HEK293 (cell line): ENCODE results near the gene PTGFRN.

Experiments used
- CTCF ChIA-PET: fragments of 350-600 bp; formaldehyde crosslinking; extraction: SDS; loops from one replicate; lab custom pipeline; 2021; ENCODE audit warnings: antibody characterized with exemption; lab: Yijun Ruan, JAX
- POLR2A ChIA-PET: fragments of 300-600 bp; formaldehyde crosslinking; extraction: SDS; loops from one replicate; lab custom pipeline; 2020; ENCODE audit warnings: antibody characterized with exemption, inconsistent platforms; lab: Yijun Ruan, JAX
- H3K27ac ChIP-seq: fragments of 200-500 bp; sonication (Bioruptor generic); 2 replicates; pipeline ENCODE4 v1.5.1; 2014; ENCODE audit warnings: low read depth, low read length, control low read depth, inconsistent platforms; ENCODE audit errors: extremely low read depth
- H3K36me3 ChIP-seq, 2 experiments: fragments of 200-500 bp in 1 of 2; sonication (Bioruptor generic) in 1 of 2; 1 replicate in 1 of 2; 2 replicates in 1 of 2; pipeline ENCODE4 v1.5.1; 2014 to 2017; ENCODE audit warnings: inconsistent platforms in 2 of 2, low read length in 2 of 2; ENCODE audit not compliant: control insufficient read depth in 2 of 2, insufficient read depth in 1 of 2
- H3K4me1 ChIP-seq: fragments of 200-500 bp; sonication (Bioruptor generic); 2 replicates; pipeline ENCODE4 v1.5.1; 2014; ENCODE audit warnings: mild to moderate bottlenecking, low read length, inconsistent platforms; ENCODE audit not compliant: control insufficient read depth, insufficient read depth
- H3K4me3 ChIP-seq: 2 replicates; pipeline ENCODE4 v1.5.1; 2011; ENCODE audit warnings: low read depth, mild to moderate bottlenecking, control low read depth, low read length, moderate library complexity
- H3K9me3 ChIP-seq: fragments of 200-500 bp; sonication (Bioruptor generic); 2 replicates; pipeline ENCODE4 v1.5.1; 2014; ENCODE audit warnings: low read depth, low read length, inconsistent platforms; ENCODE audit not compliant: control insufficient read depth, insufficient read depth
- BCL6B ChIP-seq: fragments of 450-650 bp; formaldehyde crosslinking; IDR thresholded peaks from 2 replicates; pipeline ENCODE4 v1.5.1; 2017; ENCODE audit warnings: missing biosample characterization, missing genetic modification characterization
- FEZF1 ChIP-seq: fragments of 450-650 bp; formaldehyde crosslinking; IDR thresholded peaks from 2 replicates; pipeline ENCODE4 v1.5.1; 2016; ENCODE audit warnings: missing biosample characterization, missing genetic modification characterization
- GLI2 ChIP-seq: fragments of 450-650 bp; formaldehyde crosslinking; IDR thresholded peaks from 2 replicates; pipeline ENCODE4; 2017; ENCODE audit warnings: missing biosample characterization, missing genetic modification characterization, low read depth, borderline replicate concordance
- HOXC10 ChIP-seq: sonication (generic); formaldehyde crosslinking; IDR thresholded peaks from 2 replicates; pipeline ENCODE4 v1.8.1; 2023; ENCODE audit warnings: mild to moderate bottlenecking, missing genetic modification reagents
- TSHZ1 ChIP-seq: fragments of 450-650 bp; formaldehyde crosslinking; IDR thresholded peaks from 2 replicates; pipeline ENCODE4 v1.5.1; 2016; ENCODE audit warnings: missing biosample characterization, missing genetic modification characterization, borderline replicate concordance
- WT1 ChIP-seq: fragments of 450-650 bp; formaldehyde crosslinking; IDR thresholded peaks from 2 replicates; pipeline ENCODE4 v1.5.1; 2016; ENCODE audit warnings: missing biosample characterization, missing genetic modification characterization
- YY2 ChIP-seq: fragments of 450-650 bp; formaldehyde crosslinking; IDR thresholded peaks from 2 replicates; pipeline ENCODE4 v1.5.1; 2016; ENCODE audit warnings: missing biosample characterization, missing genetic modification characterization
- ZBTB21 ChIP-seq: fragments of 450-650 bp; formaldehyde crosslinking; IDR thresholded peaks from 2 replicates; pipeline ENCODE4 v1.5.1; 2017; ENCODE audit warnings: missing biosample characterization, missing genetic modification characterization
- ZBTB49 ChIP-seq: fragments of 450-650 bp; formaldehyde crosslinking; IDR thresholded peaks from 2 replicates; pipeline ENCODE4 v1.5.1; 2016; ENCODE audit warnings: missing biosample characterization, missing genetic modification characterization, low read depth
- ZFP3 ChIP-seq: fragments of 450-650 bp; formaldehyde crosslinking; IDR thresholded peaks from 2 replicates; pipeline ENCODE4 v1.5.1; 2016; ENCODE audit warnings: low read depth, missing biosample characterization, missing genetic modification characterization
- ZFP41 ChIP-seq: fragments of 450-650 bp; formaldehyde crosslinking; IDR thresholded peaks from 2 replicates; pipeline ENCODE4 v1.5.1; 2016; ENCODE audit warnings: missing biosample characterization, missing genetic modification characterization, borderline replicate concordance
- ZNF138 ChIP-seq: fragments of 450-650 bp; formaldehyde crosslinking; IDR thresholded peaks from 2 replicates; pipeline ENCODE4 v1.5.1; 2016; ENCODE audit warnings: missing biosample characterization, missing genetic modification characterization, borderline replicate concordance
- ZNF155 ChIP-seq: fragments of 450-650 bp; formaldehyde crosslinking; IDR thresholded peaks from 2 replicates; pipeline ENCODE4 v1.5.1; 2016; ENCODE audit warnings: missing biosample characterization, missing genetic modification characterization
- ZNF211 ChIP-seq: fragments of 450-650 bp; formaldehyde crosslinking; IDR thresholded peaks from 2 replicates; pipeline ENCODE4 v1.5.1; 2016; ENCODE audit warnings: low read depth, missing biosample characterization, missing genetic modification characterization
- ZNF416 ChIP-seq: fragments of 450-650 bp; formaldehyde crosslinking; IDR thresholded peaks from 2 replicates; pipeline ENCODE4 v1.5.1; 2016; ENCODE audit warnings: missing biosample characterization, missing genetic modification characterization
- ZNF623 ChIP-seq: fragments of 450-650 bp; formaldehyde crosslinking; IDR thresholded peaks from 2 replicates; pipeline ENCODE4 v1.5.1; 2016; ENCODE audit warnings: missing biosample characterization, missing genetic modification characterization
- ZNF629 ChIP-seq: fragments of 450-650 bp; formaldehyde crosslinking; IDR thresholded peaks from 2 replicates; pipeline ENCODE4 v1.5.1; 2017; ENCODE audit warnings: missing biosample characterization, missing genetic modification characterization
- ZNF645 ChIP-seq: fragments of 450-650 bp; formaldehyde crosslinking; IDR thresholded peaks from 2 replicates; pipeline ENCODE4; 2016; ENCODE audit warnings: missing biosample characterization, missing genetic modification characterization
- ZNF654 ChIP-seq: fragments of 450-650 bp; formaldehyde crosslinking; IDR thresholded peaks from 2 replicates; pipeline ENCODE4 v1.5.1; 2016; ENCODE audit warnings: low read depth, missing biosample characterization, missing genetic modification characterization
- ZNF747 ChIP-seq: fragments of 450-650 bp; formaldehyde crosslinking; IDR thresholded peaks from 2 replicates; pipeline ENCODE4 v1.5.1; 2016; ENCODE audit warnings: missing biosample characterization, missing genetic modification characterization
- ZNF777 ChIP-seq: fragments of 450-650 bp; formaldehyde crosslinking; IDR thresholded peaks from 2 replicates; pipeline ENCODE4 v1.5.1; 2017; ENCODE audit warnings: missing biosample characterization, missing genetic modification characterization, borderline replicate concordance
- ZSCAN30 ChIP-seq: fragments of 450-650 bp; IDR thresholded peaks from 2 replicates; pipeline ENCODE4 v1.5.1; 2018; ENCODE audit warnings: missing biosample characterization, mild to moderate bottlenecking, missing genetic modification characterization, moderate library complexity

The PTGFRN gene

GRCh38 chr1:117010310-117010969, 100.7 kb downstream of the PTGFRN start:
- Histone ChIP-seq H3K27ac (no peak overlapping the region), H3K4me3 (no peak overlapping the region), H3K9me3 (no peaks in the 10 kb centered on the region), H3K36me3 (no peaks in the 10 kb centered on the region), H3K4me1 (no peaks in the 10 kb centered on the region)
- POLR2A ChIA-PET, result no interaction called here
- CTCF ChIA-PET, result interaction anchor here (1.2 kb wide), 1 partner anchor 274 kb away, joined by 3 read pairs; no protein-coding TSS in a partner anchor
- 0 out of 2 replicates have a peak, but pooled peaks have one; percentile 26 for TF ChIP-seq FEZF1 (tag by site-specific recombination)
- TF ChIP-seq ZFP3, result peak; percentile 73
- TF ChIP-seq HOXC10 (CRISPR knock-in tag), result no peak

- no peak overlapping the region for H3K4me3 ChIP-seq
- H3K4me1 ChIP-seq, result no peaks in the 10 kb centered on the region
- TF ChIP-seq ZBTB21 (no peak), ZNF416 (tag by site-specific recombination) (no peak), ZNF623 (tag by site-specific recombination) (no peak), ZNF747 (no peak), ZNF645 (tag by site-specific recombination) (no peak), ZNF155 (tag by site-specific recombination) (no peak), BCL6B (no peak), GLI2 (no peak), YY2 (no peak)
- no peaks in the 10 kb centered on the region for H3K9me3 ChIP-seq
- POLR2A ChIA-PET, result no interaction called here
- H3K27ac ChIP-seq, result no peak overlapping the region
- H3K36me3 ChIP-seq, result no peaks in the 10 kb centered on the region
- CTCF ChIA-PET, result interaction anchor here (1.2 kb wide), 1 partner anchor 273 kb away, joined by 3 read pairs; no protein-coding TSS in a partner anchor
Measured at GRCh38 chr1:117011334-117011733, 101.6 kb downstream of the PTGFRN start.

GRCh38 chr1:117013309-117013858, 103.7 kb downstream of the PTGFRN start:
- ChIA-PET CTCF (interaction anchor here (0.6 to 0.7 kb wide), 2 partner anchors 14 to 56 kb away, joined by 3 read pairs; no protein-coding TSS in a partner anchor), POLR2A (no interaction called here)
- no peaks in the 10 kb centered on the region for H3K4me1 ChIP-seq
- H3K27ac ChIP-seq, result no peak overlapping the region
- no peaks in the 10 kb centered on the region for H3K9me3 ChIP-seq
- H3K36me3 ChIP-seq, result no peaks in the 10 kb centered on the region
- no peak overlapping the region for H3K4me3 ChIP-seq
- TF ChIP-seq TSHZ1 (tag by site-specific recombination), result no peak
- TF ChIP-seq ZNF654 (tag by site-specific recombination), result no peak
- no peak for TF ChIP-seq ZNF138
- TF ChIP-seq ZNF211 (tag by site-specific recombination), result no peak
- TF ChIP-seq ZSCAN30 (tag by site-specific recombination), result no peak
- no peak for TF ChIP-seq ZBTB49 (tag by site-specific recombination)
- no peak for TF ChIP-seq ZNF777 (tag by site-specific recombination)
- TF ChIP-seq ZFP41 (tag by site-specific recombination), result no peak
- no peak for TF ChIP-seq ZNF629 (tag by site-specific recombination)
- TF ChIP-seq WT1, result no peak
